HEK293 (cell line): ENCODE results near the gene SMC5.

ENCODE experiments used
- CTCF ChIA-PET: fragments of 350-600 bp; formaldehyde crosslinking; extraction: SDS; loops from one replicate; lab custom pipeline; 2021; ENCODE audit warnings: antibody characterized with exemption; lab: Yijun Ruan, JAX
- POLR2A ChIA-PET: fragments of 300-600 bp; formaldehyde crosslinking; extraction: SDS; loops from one replicate; lab custom pipeline; 2020; ENCODE audit warnings: antibody characterized with exemption, inconsistent platforms; lab: Yijun Ruan, JAX
- H3K27ac ChIP-seq: fragments of 200-500 bp; sonication (Bioruptor generic); 2 replicates; pipeline ENCODE4 v1.5.1; 2014; ENCODE audit warnings: low read depth, low read length, control low read depth, inconsistent platforms; ENCODE audit errors: extremely low read depth
- H3K36me3 ChIP-seq, 2 experiments: fragments of 200-500 bp in 1 of 2; sonication (Bioruptor generic) in 1 of 2; 1 replicate in 1 of 2; 2 replicates in 1 of 2; pipeline ENCODE4 v1.5.1; 2014 to 2017; ENCODE audit warnings: inconsistent platforms in 2 of 2, low read length in 2 of 2; ENCODE audit not compliant: control insufficient read depth in 2 of 2, insufficient read depth in 1 of 2
- H3K4me1 ChIP-seq: fragments of 200-500 bp; sonication (Bioruptor generic); 2 replicates; pipeline ENCODE4 v1.5.1; 2014; ENCODE audit warnings: mild to moderate bottlenecking, low read length, inconsistent platforms; ENCODE audit not compliant: control insufficient read depth, insufficient read depth
- H3K4me3 ChIP-seq: 2 replicates; pipeline ENCODE4 v1.5.1; 2011; ENCODE audit warnings: low read depth, mild to moderate bottlenecking, control low read depth, low read length, moderate library complexity
- H3K9me3 ChIP-seq: fragments of 200-500 bp; sonication (Bioruptor generic); 2 replicates; pipeline ENCODE4 v1.5.1; 2014; ENCODE audit warnings: low read depth, low read length, inconsistent platforms; ENCODE audit not compliant: control insufficient read depth, insufficient read depth
- HOXA7 ChIP-seq: sonication (generic); formaldehyde crosslinking; IDR thresholded peaks from 2 replicates; pipeline ENCODE4 v1.8.1; 2022; ENCODE audit warnings: missing genetic modification reagents, borderline replicate concordance
- KLF1 ChIP-seq: fragments of 450-650 bp; formaldehyde crosslinking; IDR thresholded peaks from 2 replicates; pipeline ENCODE4 v1.5.1; 2016; ENCODE audit warnings: missing biosample characterization, missing genetic modification characterization
- TRIM28 ChIP-seq: IDR thresholded peaks from 2 replicates; pipeline ENCODE4 v1.6.1; 2011; ENCODE audit warnings: low read length, control low read depth, borderline replicate concordance
- ZBTB7A ChIP-seq: fragments of 450-650 bp; formaldehyde crosslinking; IDR thresholded peaks from 2 replicates; pipeline ENCODE4 v1.5.1; 2016; ENCODE audit warnings: low read depth, missing biosample characterization, missing genetic modification characterization
- ZNF112 ChIP-seq: fragments of 450-650 bp; formaldehyde crosslinking; IDR thresholded peaks from 2 replicates; pipeline ENCODE4 v1.5.0; 2017; ENCODE audit warnings: missing biosample characterization, missing genetic modification characterization
- ZNF138 ChIP-seq: fragments of 450-650 bp; formaldehyde crosslinking; IDR thresholded peaks from 2 replicates; pipeline ENCODE4 v1.5.1; 2016; ENCODE audit warnings: missing biosample characterization, missing genetic modification characterization, borderline replicate concordance
- ZNF223 ChIP-seq: fragments of 450-650 bp; formaldehyde crosslinking; IDR thresholded peaks from 2 replicates; pipeline ENCODE4 v1.5.1; 2016; ENCODE audit warnings: missing biosample characterization, missing genetic modification characterization
- ZNF416 ChIP-seq: fragments of 450-650 bp; formaldehyde crosslinking; IDR thresholded peaks from 2 replicates; pipeline ENCODE4 v1.5.1; 2016; ENCODE audit warnings: missing biosample characterization, missing genetic modification characterization
- ZNF558 ChIP-seq: fragments of 450-650 bp; formaldehyde crosslinking; IDR thresholded peaks from 2 replicates; pipeline ENCODE4 v1.5.1; 2016; ENCODE audit warnings: missing biosample characterization, missing genetic modification characterization
- ZNF600 ChIP-seq: fragments of 450-650 bp; formaldehyde crosslinking; IDR thresholded peaks from 2 replicates; pipeline ENCODE4 v1.5.1; 2016; ENCODE audit warnings: missing biosample characterization, missing genetic modification characterization
- ZNF621 ChIP-seq: fragments of 450-650 bp; formaldehyde crosslinking; IDR thresholded peaks from 2 replicates; pipeline ENCODE4 v1.5.1; 2017; ENCODE audit warnings: missing biosample characterization, missing genetic modification characterization
- ZNF768 ChIP-seq: fragments of 450-650 bp; formaldehyde crosslinking; IDR thresholded peaks from 2 replicates; pipeline ENCODE4 v1.5.1; 2018; ENCODE audit warnings: missing biosample characterization, mild to moderate bottlenecking, missing genetic modification characterization
- ZNF792 ChIP-seq: fragments of 450-650 bp; formaldehyde crosslinking; IDR thresholded peaks from 2 replicates; pipeline ENCODE4 v1.5.1; 2016; ENCODE audit warnings: missing biosample characterization, missing genetic modification characterization
- TF ChIP-seq, protein P1 (sequence below): fragments of 450-650 bp; formaldehyde crosslinking; IDR thresholded peaks from 2 replicates; pipeline ENCODE4 v1.5.1; 2016; ENCODE audit warnings: missing biosample characterization, missing genetic modification characterization, borderline replicate concordance
- TF ChIP-seq, protein P2 (sequence below): fragments of 450-650 bp; formaldehyde crosslinking; IDR thresholded peaks from 2 replicates; pipeline ENCODE4 v1.5.1; 2016; ENCODE audit warnings: missing biosample characterization, missing genetic modification characterization
- TF ChIP-seq, protein P3 (sequence below): fragments of 450-650 bp; formaldehyde crosslinking; IDR thresholded peaks from 2 replicates; pipeline ENCODE4 v1.5.1; 2016; ENCODE audit warnings: missing biosample characterization, missing genetic modification characterization
- TF ChIP-seq, protein P4 (sequence below): fragments of 450-650 bp; formaldehyde crosslinking; IDR thresholded peaks from 2 replicates; pipeline ENCODE4 v1.5.1; 2016; ENCODE audit warnings: missing biosample characterization, missing genetic modification characterization
- TF ChIP-seq, protein P5 (sequence below): fragments of 450-650 bp; formaldehyde crosslinking; IDR thresholded peaks from 2 replicates; pipeline ENCODE4 v1.5.1; 2016; ENCODE audit warnings: missing biosample characterization, missing genetic modification characterization
- TF ChIP-seq, protein P6 (sequence below): fragments of 450-650 bp; formaldehyde crosslinking; IDR thresholded peaks from 2 replicates; pipeline ENCODE4 v1.5.1; 2017; ENCODE audit warnings: missing biosample characterization, mild to moderate bottlenecking, missing genetic modification characterization, moderate library complexity
- TF ChIP-seq, protein P7 (sequence below): fragments of 450-650 bp; formaldehyde crosslinking; IDR thresholded peaks from 2 replicates; pipeline ENCODE4 v1.5.1; 2016; ENCODE audit warnings: missing biosample characterization, missing genetic modification characterization

SMC5 gene

DNA sequence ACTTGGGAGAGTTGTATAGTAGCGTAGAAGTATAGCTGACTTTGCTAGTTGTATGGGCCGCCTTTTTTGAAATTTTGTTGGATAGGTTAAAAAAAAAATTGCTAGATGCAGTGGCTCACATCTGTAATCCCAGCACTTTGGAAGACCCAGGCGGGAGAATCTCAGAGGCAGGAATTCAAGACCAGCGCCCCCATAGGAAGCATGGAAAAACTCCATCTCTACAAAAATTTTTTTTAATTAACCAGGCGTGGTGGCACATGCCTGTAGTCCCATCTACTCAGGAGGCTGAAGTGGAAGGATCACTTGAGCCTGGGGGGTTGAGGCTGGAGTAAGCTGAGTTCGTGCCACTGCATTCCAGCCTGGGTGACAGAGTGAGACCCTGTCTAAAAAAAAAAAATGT is 59.2 kb downstream of the SMC5 start (continued):
- TF ChIP-seq, protein P1, sequence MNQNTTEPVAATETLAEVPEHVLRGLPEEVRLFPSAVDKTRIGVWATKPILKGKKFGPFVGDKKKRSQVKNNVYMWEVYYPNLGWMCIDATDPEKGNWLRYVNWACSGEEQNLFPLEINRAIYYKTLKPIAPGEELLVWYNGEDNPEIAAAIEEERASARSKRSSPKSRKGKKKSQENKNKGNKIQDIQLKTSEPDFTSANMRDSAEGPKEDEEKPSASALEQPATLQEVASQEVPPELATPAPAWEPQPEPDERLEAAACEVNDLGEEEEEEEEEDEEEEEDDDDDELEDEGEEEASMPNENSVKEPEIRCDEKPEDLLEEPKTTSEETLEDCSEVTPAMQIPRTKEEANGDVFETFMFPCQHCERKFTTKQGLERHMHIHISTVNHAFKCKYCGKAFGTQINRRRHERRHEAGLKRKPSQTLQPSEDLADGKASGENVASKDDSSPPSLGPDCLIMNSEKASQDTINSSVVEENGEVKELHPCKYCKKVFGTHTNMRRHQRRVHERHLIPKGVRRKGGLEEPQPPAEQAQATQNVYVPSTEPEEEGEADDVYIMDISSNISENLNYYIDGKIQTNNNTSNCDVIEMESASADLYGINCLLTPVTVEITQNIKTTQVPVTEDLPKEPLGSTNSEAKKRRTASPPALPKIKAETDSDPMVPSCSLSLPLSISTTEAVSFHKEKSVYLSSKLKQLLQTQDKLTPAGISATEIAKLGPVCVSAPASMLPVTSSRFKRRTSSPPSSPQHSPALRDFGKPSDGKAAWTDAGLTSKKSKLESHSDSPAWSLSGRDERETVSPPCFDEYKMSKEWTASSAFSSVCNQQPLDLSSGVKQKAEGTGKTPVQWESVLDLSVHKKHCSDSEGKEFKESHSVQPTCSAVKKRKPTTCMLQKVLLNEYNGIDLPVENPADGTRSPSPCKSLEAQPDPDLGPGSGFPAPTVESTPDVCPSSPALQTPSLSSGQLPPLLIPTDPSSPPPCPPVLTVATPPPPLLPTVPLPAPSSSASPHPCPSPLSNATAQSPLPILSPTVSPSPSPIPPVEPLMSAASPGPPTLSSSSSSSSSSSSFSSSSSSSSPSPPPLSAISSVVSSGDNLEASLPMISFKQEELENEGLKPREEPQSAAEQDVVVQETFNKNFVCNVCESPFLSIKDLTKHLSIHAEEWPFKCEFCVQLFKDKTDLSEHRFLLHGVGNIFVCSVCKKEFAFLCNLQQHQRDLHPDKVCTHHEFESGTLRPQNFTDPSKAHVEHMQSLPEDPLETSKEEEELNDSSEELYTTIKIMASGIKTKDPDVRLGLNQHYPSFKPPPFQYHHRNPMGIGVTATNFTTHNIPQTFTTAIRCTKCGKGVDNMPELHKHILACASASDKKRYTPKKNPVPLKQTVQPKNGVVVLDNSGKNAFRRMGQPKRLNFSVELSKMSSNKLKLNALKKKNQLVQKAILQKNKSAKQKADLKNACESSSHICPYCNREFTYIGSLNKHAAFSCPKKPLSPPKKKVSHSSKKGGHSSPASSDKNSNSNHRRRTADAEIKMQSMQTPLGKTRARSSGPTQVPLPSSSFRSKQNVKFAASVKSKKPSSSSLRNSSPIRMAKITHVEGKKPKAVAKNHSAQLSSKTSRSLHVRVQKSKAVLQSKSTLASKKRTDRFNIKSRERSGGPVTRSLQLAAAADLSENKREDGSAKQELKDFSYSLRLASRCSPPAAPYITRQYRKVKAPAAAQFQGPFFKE (tag by site-specific recombination) = no peak
- no peak for TF ChIP-seq HOXA7

DNA sequence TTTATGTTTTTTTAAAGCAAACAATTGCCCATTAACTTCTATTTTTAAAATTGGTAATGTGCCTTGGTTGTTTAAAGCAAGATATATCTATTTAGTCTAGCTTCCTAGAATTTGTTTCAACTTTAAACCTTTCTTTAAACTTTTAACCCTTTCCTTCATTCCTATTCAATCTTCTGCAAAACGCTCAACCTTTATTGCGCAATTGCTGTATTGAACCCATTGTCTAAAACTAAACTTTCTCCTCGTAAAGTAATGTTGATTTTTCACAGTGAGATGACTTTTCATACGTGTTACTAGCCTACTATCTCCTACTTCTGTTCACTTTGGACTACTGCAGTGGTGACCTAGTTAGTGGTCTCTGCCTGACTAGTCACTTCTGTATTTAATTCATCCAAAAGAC is 63.3 kb downstream of the SMC5 start:
- Histone ChIP-seq H3K36me3 (peaks cover 32 to 89% of the 10 kb centered on the region in 2 experiments), H3K27ac (no peak overlapping the region), H3K4me3 (no peak overlapping the region), H3K4me1 (no peaks in the 10 kb centered on the region), H3K9me3 (no peaks in the 10 kb centered on the region)
- CTCF ChIA-PET = no interaction called here
- POLR2A ChIA-PET = no interaction called here
- TF ChIP-seq KLF1 (tag by site-specific recombination) (no peak), ZNF416 (tag by site-specific recombination) (no peak), ZNF558 (tag by site-specific recombination) (no peak), ZNF792 (tag by site-specific recombination) (no peak), ZNF600 (no peak), ZNF621 (tag by site-specific recombination) (no peak), ZNF138 (tag by site-specific recombination) (no peak), ZNF223 (tag by site-specific recombination) (no peak), TRIM28 (no peak), ZNF768 (tag by site-specific recombination) (no peak), ZNF112 (tag by site-specific recombination) (no peak), ZBTB7A (tag by site-specific recombination) (no peak)
- TF ChIP-seq, protein P2, sequence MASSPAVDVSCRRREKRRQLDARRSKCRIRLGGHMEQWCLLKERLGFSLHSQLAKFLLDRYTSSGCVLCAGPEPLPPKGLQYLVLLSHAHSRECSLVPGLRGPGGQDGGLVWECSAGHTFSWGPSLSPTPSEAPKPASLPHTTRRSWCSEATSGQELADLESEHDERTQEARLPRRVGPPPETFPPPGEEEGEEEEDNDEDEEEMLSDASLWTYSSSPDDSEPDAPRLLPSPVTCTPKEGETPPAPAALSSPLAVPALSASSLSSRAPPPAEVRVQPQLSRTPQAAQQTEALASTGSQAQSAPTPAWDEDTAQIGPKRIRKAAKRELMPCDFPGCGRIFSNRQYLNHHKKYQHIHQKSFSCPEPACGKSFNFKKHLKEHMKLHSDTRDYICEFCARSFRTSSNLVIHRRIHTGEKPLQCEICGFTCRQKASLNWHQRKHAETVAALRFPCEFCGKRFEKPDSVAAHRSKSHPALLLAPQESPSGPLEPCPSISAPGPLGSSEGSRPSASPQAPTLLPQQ (tag by site-specific recombination) = no peak
- TF ChIP-seq, protein P3, sequence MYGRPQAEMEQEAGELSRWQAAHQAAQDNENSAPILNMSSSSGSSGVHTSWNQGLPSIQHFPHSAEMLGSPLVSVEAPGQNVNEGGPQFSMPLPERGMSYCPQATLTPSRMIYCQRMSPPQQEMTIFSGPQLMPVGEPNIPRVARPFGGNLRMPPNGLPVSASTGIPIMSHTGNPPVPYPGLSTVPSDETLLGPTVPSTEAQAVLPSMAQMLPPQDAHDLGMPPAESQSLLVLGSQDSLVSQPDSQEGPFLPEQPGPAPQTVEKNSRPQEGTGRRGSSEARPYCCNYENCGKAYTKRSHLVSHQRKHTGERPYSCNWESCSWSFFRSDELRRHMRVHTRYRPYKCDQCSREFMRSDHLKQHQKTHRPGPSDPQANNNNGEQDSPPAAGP = no peak
- TF ChIP-seq, protein P4, sequence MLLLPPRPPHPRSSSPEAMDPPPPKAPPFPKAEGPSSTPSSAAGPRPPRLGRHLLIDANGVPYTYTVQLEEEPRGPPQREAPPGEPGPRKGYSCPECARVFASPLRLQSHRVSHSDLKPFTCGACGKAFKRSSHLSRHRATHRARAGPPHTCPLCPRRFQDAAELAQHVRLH (tag by site-specific recombination) = no peak
- TF ChIP-seq, protein P5, sequence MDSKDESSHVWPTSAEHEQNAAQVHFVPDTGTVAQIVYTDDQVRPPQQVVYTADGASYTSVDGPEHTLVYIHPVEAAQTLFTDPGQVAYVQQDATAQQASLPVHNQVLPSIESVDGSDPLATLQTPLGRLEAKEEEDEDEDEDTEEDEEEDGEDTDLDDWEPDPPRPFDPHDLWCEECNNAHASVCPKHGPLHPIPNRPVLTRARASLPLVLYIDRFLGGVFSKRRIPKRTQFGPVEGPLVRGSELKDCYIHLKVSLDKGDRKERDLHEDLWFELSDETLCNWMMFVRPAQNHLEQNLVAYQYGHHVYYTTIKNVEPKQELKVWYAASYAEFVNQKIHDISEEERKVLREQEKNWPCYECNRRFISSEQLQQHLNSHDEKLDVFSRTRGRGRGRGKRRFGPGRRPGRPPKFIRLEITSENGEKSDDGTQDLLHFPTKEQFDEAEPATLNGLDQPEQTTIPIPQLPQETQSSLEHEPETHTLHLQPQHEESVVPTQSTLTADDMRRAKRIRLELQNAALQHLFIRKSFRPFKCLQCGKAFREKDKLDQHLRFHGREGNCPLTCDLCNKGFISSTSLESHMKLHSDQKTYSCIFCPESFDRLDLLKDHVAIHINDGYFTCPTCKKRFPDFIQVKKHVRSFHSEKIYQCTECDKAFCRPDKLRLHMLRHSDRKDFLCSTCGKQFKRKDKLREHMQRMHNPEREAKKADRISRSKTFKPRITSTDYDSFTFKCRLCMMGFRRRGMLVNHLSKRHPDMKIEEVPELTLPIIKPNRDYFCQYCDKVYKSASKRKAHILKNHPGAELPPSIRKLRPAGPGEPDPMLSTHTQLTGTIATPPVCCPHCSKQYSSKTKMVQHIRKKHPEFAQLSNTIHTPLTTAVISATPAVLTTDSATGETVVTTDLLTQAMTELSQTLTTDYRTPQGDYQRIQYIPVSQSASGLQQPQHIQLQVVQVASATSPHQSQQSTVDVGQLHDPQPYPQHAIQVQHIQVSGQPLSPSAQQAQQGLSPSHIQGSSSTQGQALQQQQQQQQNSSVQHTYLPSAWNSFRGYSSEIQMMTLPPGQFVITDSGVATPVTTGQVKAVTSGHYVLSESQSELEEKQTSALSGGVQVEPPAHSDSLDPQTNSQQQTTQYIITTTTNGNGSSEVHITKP (tag by site-specific recombination) = no peak
- TF ChIP-seq, protein P6, sequence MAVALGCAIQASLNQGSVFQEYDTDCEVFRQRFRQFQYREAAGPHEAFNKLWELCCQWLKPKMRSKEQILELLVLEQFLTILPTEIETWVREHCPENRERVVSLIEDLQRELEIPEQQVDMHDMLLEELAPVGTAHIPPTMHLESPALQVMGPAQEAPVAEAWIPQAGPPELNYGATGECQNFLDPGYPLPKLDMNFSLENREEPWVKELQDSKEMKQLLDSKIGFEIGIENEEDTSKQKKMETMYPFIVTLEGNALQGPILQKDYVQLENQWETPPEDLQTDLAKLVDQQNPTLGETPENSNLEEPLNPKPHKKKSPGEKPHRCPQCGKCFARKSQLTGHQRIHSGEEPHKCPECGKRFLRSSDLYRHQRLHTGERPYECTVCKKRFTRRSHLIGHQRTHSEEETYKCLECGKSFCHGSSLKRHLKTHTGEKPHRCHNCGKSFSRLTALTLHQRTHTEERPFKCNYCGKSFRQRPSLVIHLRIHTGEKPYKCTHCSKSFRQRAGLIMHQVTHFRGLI (tag by site-specific recombination) = no peak
- TF ChIP-seq, protein P7, sequence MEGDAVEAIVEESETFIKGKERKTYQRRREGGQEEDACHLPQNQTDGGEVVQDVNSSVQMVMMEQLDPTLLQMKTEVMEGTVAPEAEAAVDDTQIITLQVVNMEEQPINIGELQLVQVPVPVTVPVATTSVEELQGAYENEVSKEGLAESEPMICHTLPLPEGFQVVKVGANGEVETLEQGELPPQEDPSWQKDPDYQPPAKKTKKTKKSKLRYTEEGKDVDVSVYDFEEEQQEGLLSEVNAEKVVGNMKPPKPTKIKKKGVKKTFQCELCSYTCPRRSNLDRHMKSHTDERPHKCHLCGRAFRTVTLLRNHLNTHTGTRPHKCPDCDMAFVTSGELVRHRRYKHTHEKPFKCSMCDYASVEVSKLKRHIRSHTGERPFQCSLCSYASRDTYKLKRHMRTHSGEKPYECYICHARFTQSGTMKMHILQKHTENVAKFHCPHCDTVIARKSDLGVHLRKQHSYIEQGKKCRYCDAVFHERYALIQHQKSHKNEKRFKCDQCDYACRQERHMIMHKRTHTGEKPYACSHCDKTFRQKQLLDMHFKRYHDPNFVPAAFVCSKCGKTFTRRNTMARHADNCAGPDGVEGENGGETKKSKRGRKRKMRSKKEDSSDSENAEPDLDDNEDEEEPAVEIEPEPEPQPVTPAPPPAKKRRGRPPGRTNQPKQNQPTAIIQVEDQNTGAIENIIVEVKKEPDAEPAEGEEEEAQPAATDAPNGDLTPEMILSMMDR = no peak
